PFSK-1 (cell line): ENCODE data around the gene SPAG9.

Source experiments
- POLR2AphosphoS5 ChIP-seq: IDR thresholded peaks from 2 replicates; pipeline ENCODE4 v1.6.1; 2012; ENCODE audit warnings: low read depth, mild to moderate bottlenecking, control low read depth, low read length, moderate library complexity
- TF ChIP-seq, protein P1 (sequence below), 2 experiments: IDR thresholded peaks; 2 replicates each; pipeline versions ENCODE4 v1.6.1 to v1.8.0; 2011 to 2012; ENCODE audit warnings: low read depth in 2 of 2, low read length in 2 of 2, control low read depth in 1 of 2, inconsistent platforms in 1 of 2, mild to moderate bottlenecking in 1 of 2, moderate library complexity in 1 of 2; ENCODE audit not compliant: insufficient read depth in 1 of 2

DNA sequence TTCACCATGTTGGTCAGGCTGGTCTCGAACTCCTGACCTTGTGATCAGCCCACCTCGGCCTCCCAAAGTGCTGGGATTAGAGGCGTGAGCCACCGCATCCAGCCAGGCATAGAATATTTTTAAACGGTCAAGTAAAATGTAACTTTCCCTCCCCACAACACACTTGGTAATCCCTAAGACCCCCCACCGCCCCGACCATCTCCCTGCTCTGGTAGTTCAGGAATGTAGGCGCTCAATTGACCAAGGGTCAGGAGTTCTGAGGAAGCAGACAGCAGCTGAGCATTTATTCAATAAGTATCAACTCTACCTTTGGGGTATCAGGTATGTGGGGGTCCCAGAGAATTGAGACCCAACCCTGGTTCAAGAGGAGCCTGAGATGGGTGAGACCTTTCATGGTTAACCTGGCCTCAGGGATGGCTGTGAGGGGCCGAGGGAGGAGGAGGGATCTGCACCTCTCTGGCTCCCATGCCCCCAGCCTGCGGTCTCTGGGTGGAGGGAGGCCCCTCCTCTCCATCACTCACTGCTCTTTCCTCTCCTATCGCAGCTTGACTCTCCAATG lies 206.1 kb downstream of the SPAG9 start:
- TF ChIP-seq POLR2AphosphoS5 = no peak
- TF ChIP-seq, protein P1, sequence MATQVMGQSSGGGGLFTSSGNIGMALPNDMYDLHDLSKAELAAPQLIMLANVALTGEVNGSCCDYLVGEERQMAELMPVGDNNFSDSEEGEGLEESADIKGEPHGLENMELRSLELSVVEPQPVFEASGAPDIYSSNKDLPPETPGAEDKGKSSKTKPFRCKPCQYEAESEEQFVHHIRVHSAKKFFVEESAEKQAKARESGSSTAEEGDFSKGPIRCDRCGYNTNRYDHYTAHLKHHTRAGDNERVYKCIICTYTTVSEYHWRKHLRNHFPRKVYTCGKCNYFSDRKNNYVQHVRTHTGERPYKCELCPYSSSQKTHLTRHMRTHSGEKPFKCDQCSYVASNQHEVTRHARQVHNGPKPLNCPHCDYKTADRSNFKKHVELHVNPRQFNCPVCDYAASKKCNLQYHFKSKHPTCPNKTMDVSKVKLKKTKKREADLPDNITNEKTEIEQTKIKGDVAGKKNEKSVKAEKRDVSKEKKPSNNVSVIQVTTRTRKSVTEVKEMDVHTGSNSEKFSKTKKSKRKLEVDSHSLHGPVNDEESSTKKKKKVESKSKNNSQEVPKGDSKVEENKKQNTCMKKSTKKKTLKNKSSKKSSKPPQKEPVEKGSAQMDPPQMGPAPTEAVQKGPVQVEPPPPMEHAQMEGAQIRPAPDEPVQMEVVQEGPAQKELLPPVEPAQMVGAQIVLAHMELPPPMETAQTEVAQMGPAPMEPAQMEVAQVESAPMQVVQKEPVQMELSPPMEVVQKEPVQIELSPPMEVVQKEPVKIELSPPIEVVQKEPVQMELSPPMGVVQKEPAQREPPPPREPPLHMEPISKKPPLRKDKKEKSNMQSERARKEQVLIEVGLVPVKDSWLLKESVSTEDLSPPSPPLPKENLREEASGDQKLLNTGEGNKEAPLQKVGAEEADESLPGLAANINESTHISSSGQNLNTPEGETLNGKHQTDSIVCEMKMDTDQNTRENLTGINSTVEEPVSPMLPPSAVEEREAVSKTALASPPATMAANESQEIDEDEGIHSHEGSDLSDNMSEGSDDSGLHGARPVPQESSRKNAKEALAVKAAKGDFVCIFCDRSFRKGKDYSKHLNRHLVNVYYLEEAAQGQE (IDR thresholded peaks at IDR 0.05; ENCODE audit: insufficient read depth in 1 of 2, low read depth in 2 of 2, low read length in 2 of 2) = no peak
